Pancreas (tissue), 10 donors: ENCODE measurements around the gene PPFIA2. TPM values are rescaled to one million over a fixed set of nuclear protein-coding genes. Genes with fewer than 3 reads are reported as not detected.

Experiments
- ATAC-seq, 4 donors: fragments of 200-7000 bp; cut with Tn5 transposase; one replicate each; pipeline versions ENCODE4 v1.8.0 to v1.9.1; 2020; ENCODE audit warnings: mild to moderate bottlenecking in 4 of 4, moderate library complexity in 4 of 4
- DNase-seq, 6 donors: peaks; one replicate each; pipeline ENCODE4 v3.0.0-alpha.2; 2020
- FAIRE-seq: peaks from 2 replicates; lab custom pipeline; 2012; peaks lifted over from hg19 to GRCh38; lab: Jason Lieb, UNC
- H3K27ac ChIP-seq, 4 donors: fragments of 200-600 bp; sonication (generic); 1 replicate in 3 of 4; 2 replicates in 1 of 4; pipeline versions ENCODE4 v1.5.0 to v1.8.0; 2020
- H3K27me3 ChIP-seq, 4 donors: fragments of 200-600 bp; one replicate each; pipeline ENCODE4 v1.8.0; 2021
- H3K36me3 ChIP-seq, 3 donors: fragments of 200-600 bp; sonication (generic) in 1 of 3; one replicate each; pipeline versions ENCODE4 v1.5.0 to v1.8.0; 2020 to 2021
- H3K4me1 ChIP-seq, 3 donors: fragments of 200-600 bp; one replicate each; pipeline ENCODE4 v1.8.0; 2021
- H3K4me3 ChIP-seq, 4 donors: fragments of 200-600 bp; sonication (generic) in 2 of 4; one replicate each; pipeline versions ENCODE4 v1.5.0 to v1.8.0; 2020 to 2021
- H3K9me3 ChIP-seq, 4 donors: fragments of 200-600 bp; one replicate each; pipeline ENCODE4 v1.8.0; 2021
- CTCF ChIP-seq, 4 donors: fragments of 200-600 bp; sonication (generic) in 3 of 4; IDR thresholded peaks; one replicate each; pipeline versions ENCODE4 v1.5.0 to v1.8.0; 2021; ENCODE audit warnings: antibody characterized with exemption in 4 of 4
- WGBS, 2 donors: extraction: QIAGEN DNeasy Blood & Tissue Kit; methylation state at CpG; one replicate each; pipeline ENCODE4 v1.1.7; 2013; 5-methylcytosine and 5-hydroxymethylcytosine counted together
- intact Hi-C, 3 donors: fragments of 100-400 bp; cut with DNase I; formaldehyde crosslinking; loops; one replicate each; pipeline versions ENCODE4 v1.11.1 to v1.14.2; 2022
- polyA plus RNA-seq, 2 donors: library from polyadenylated mRNA; stranded (reverse); fragments of 200-250 nt; gene quantifications; one replicate each; pipeline ENCODE4 v1.2.3, GENCODE V29; 2013
- total RNA-seq, 6 donors: library from RNA; stranded (reverse); fragmentation: NEBNext Ultra II Directional in 4 of 6; extraction: Animal tissue kit (Norgen Biotek cat#: 25700) in 4 of 6; gene quantifications; one replicate each; pipeline versions ENCODE4 v1.2.1 to v1.2.4, GENCODE V29; 2021 to 2023
- donor health status: healthy with polysubstance abuse.
- donor health status: DM: no; HTN: no; CAD: no; lungs with moderate emphysema.
- donor health status: DM: no; HTN: no; CAD: no.
- donor health status: control.
- donor health status: control.
- donor health status: Bipolar disorder and iron deficiency.
- donor health status: DM: yes; HTN: yes; CAD: no.
- donor health status: DM: no; HTN: no; CAD: no.
- donor health status: DM: no; HTN: no; CAD: no.
- donor health status: DM: yes; HTN: yes; CAD: no.

PPFIA2 gene
- total and polyA plus RNA-seq, 8 donors = 0.35 to 1.9 (median 0.55) TPM; not detected in 1

- H3K27me3 ChIP-seq = no peaks in the 10 kb centered on the region
- ATAC-seq (no peak), DNase-seq (no peak), FAIRE-seq (no peak)
- intact Hi-C loops = no loop called here
- no peaks in the 10 kb centered on the region for H3K9me3 ChIP-seq
- H3K4me3 ChIP-seq = no peak overlapping the region
- no peak overlapping the region for H3K27ac ChIP-seq
- no peaks in the 10 kb centered on the region for H3K36me3 ChIP-seq
- H3K4me1 ChIP-seq = no peaks in the 10 kb centered on the region
- WGBS, 2 donors = 52 to 59% methylated on average over 5 of the region's 5 CpGs
- no peak for TF ChIP-seq CTCF (IDR thresholded peaks at IDR 0.05)
These were observed 529.4 kb downstream of the PPFIA2 start for GRCh38 chr12:81229759-81230158.

GRCh38 chr12:81224626-81225025 lies 534.5 kb downstream of the PPFIA2 start:
- Histone ChIP-seq H3K9me3 (no peaks in the 10 kb centered on the region), H3K4me1 (no peaks in the 10 kb centered on the region), H3K27ac (no peak overlapping the region), H3K27me3 (no peaks in the 10 kb centered on the region), H3K36me3 (no peaks in the 10 kb centered on the region), H3K4me3 (no peak overlapping the region)
- no peak for TF ChIP-seq CTCF (IDR thresholded peaks at IDR 0.05)
- ATAC-seq (no peak), DNase-seq (no peak), FAIRE-seq (no peak)
- intact Hi-C loops = no loop called here
- 83 to 86% methylated on average over 6 of the region's 6 CpGs for whole genome bisulfite sequencing, 2 donors

- Histone ChIP-seq H3K27me3 (no peaks in the 10 kb centered on the region), H3K9me3 (no peaks in the 10 kb centered on the region), H3K4me3 (no peak overlapping the region), H3K27ac (no peak overlapping the region), H3K36me3 (no peaks in the 10 kb centered on the region), H3K4me1 (no peaks in the 10 kb centered on the region)
- DNase-seq = no peak
- FAIRE-seq = no peak
- no peak for TF ChIP-seq CTCF (IDR thresholded peaks at IDR 0.05)
- intact Hi-C loops = no loop called here
- ATAC-seq = no peak
- 68 to 71% methylated on average over 5 of the region's 5 CpGs for whole genome bisulfite sequencing, 2 donors
These were observed 536.1 kb downstream of the PPFIA2 start for GRCh38 chr12:81222846-81223592.

GRCh38 chr12:81221681-81222080 lies 537.5 kb downstream of the PPFIA2 start:
- no peaks in the 10 kb centered on the region for H3K4me1 ChIP-seq
- no peak overlapping the region for H3K27ac ChIP-seq
- ATAC-seq (no peak), FAIRE-seq (no peak), DNase-seq (no peak)
- H3K27me3 ChIP-seq = no peaks in the 10 kb centered on the region
- no peaks in the 10 kb centered on the region for H3K9me3 ChIP-seq
- H3K36me3 ChIP-seq = no peaks in the 10 kb centered on the region
- intact Hi-C loops = no loop called here
- TF ChIP-seq CTCF (IDR thresholded peaks at IDR 0.05) = no peak
- WGBS, 2 donors = 33 to 52% methylated on average over 1 of the region's 1 CpG
- no peak overlapping the region for H3K4me3 ChIP-seq

- ATAC-seq = no peak
- Histone ChIP-seq H3K27ac (no peak overlapping the region), H3K9me3 (no peaks in the 10 kb centered on the region), H3K27me3 (no peaks in the 10 kb centered on the region), H3K4me3 (no peak overlapping the region), H3K4me1 (no peaks in the 10 kb centered on the region), H3K36me3 (no peaks in the 10 kb centered on the region)
- 90 to 95% methylated on average over 3 of the region's 3 CpGs for WGBS, 2 donors
- no peak for TF ChIP-seq CTCF (IDR thresholded peaks at IDR 0.05)
- no peak for DNase-seq
- no peak for FAIRE-seq
- intact Hi-C loops = no loop called here
These were observed 542.4 kb downstream of the PPFIA2 start for GRCh38 chr12:81216739-81217138.
